Middle frontal gyrus (tissue), 1 donor: Measurements from ENCODE around the gene FRK.

Experiments used
- DNase-seq: peaks from one replicate; pipeline ENCODE4 v3.0.0-alpha.2; 2015; ENCODE audit warnings: low spot score; ENCODE audit errors: extremely low spot score

Gene FRK

GRCh38 chr6:116036075-116036773, 24.5 kb downstream of the FRK start:
- DNase-seq: no peak

- DNase-seq: no peak
These were observed 25.1 kb downstream of the FRK start for GRCh38 chr6:116035616-116036015.

- no peak for DNase-seq
These were observed 26.4 kb downstream of the FRK start for GRCh38 chr6:116034327-116034726.

- DNase-seq: no peak
These were observed 26.9 kb downstream of the FRK start for GRCh38 chr6:116033687-116034303.

- DNase-seq: no peak
These were observed 29.9 kb downstream of the FRK start for GRCh38 chr6:116030770-116031169.

DNA sequence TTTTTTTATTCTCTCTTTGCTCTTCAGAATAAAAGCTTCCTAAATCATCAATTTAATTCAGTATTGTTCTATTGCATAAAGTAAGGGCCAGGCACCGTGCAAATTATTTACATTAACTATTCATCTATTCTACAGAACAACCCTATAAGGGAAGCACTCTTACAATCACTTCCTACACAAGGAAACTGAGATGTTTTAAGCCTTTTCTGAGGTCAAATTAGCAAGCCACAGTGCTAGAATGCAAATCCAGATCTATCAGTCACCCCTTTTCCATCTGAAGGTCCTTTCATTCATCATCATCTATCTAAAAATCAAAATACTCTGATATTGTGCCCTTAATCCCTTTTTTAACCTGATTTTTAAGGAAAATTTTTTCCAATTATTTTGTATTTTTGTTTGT, 31.2 kb downstream of the FRK start:
- DNase-seq: no peak

GRCh38 chr6:116028233-116028632, 32.5 kb downstream of the FRK start:
- no peak for DNase-seq

DNA sequence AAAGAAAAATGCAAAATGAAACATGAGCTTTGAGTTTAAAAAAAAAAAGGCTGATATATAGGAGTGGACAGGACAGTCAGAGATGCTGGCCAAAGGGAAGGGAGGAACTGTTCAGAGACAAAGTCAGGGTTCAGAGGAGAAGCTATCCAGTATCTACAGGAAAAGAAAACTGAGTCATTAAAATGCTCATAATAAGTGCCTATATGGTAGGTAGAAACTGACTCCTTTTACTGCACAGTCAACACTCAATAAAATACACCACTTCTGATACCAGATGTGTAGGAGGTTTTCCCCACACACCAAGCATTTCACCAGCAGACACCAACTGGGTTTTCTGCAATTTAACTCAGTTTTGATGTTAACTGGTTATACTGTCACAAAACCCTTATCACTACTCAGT, 32.9 kb downstream of the FRK start:
- no peak for DNase-seq

DNA sequence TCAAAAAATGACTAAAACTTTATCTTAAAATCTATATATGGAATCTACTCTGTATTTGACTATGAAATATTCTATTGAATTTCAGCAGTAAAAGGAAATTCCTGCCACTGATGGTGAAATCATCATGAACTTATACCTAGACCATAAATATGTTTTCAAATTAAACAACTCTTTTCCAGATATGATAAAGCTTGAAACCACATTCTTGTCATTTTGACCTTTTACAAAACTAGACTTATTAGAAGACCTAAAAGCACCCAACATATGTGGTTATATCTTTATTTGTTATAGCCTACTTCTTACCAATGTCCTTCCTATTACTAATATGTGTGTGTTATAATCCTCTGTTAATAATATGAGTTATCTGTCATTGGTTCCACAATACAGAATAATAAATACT, 35.3 kb downstream of the FRK start:
- no peak for DNase-seq

DNA sequence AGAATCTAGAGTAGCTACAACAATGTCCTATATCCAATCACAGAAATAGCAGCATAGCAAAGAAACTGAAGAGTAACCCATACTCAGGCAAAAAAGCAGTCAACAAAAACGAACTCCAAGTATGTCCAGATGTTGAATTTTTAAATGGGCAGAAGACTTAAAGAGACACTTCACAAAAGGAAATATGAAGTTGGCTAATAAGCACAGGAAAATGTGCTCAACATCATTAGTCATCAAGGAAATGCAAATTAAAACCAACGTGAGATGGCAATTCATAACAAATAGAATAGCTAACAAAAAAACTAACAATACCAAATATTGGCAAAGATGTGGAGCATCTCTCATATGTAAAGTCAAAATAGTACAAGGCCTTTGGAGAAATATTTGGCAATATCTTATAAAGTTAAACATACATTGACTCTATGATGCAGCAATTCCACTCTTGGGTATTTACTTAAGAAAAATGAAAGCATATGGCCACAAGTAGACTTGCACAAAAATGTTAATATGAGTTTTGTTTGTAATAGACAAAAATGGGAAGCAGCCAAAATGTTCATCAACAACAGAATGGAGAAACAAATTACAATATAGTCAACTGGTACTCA, 37.7 kb downstream of the FRK start:
- no peak for DNase-seq

DNA sequence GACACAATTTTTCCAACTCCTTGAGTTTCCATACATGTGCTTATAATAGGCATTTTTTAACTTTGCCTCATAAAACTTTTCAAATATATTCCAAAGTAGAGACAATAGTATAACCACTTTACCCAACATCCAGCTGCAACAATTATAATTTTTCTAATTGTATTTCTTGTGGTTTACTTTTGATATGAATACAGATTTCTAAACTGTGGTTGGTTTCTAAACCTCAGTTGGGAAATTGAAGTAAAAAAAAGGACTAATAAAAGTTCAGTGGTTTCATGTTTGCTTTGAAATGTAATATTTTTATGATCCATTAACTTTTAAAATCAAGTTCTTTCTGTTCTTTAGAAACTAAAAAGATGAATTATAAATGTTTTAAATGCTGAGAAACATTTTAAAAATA, 40.0 kb downstream of the FRK start:
- DNase-seq: no peak

GRCh38 chr6:116019428-116019827, 41.3 kb downstream of the FRK start:
- DNase-seq: no peak

DNA sequence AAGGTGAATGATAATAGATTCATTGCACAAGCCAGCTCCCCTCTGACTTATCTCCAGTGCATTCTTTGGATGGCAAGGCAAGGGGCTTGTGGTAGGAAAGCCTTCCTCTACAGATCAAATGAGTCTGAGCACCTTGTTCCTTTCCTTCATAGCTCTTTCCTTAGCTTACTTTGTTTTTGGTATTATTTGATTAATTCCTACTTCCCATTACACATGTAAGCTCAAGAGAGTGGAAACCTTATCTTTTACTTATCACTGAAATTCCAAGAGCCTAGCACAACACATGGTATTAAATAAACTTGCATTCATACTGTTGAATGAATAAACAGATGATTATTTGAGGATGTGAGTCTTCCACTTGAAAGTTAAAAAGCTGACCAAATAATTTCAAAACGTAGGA, 41.7 kb downstream of the FRK start:
- no peak for DNase-seq

GRCh38 chr6:116017546-116018295, 43.0 kb downstream of the FRK start:
- DNase-seq: no peak

DNA sequence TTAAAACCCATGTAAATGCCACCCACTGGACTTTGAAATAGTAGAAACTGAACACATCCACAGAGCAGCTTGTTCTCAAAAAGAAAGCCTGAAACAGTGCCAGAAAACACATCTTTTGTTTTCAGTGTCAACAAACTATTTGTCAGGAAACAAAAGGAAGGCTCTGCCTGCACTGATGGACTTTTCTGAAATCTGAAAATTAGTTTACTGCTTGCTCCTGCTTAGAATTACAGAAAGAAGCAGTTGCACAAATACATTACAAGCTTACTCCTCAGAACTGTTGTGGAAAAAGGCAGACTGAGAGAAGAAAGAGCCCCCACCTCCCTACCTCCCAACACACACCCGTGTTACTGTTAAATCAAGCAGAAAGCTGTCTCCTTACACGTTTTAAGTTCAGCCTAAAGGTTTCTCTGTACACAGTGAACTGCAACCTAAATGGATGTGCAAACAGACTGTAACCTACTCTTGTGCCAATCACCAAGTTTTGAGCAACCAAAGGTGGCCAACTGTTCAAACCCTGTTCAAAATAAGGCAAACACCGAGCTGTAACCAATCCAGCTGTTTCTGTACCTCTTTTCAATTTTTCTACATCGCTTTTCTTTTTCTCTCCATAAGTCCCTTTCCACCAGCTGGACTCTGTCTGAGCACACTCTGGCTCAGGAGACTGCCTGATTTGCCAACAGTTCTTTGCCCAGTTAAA, 43.7 kb downstream of the FRK start:
- DNase-seq: no peak

- no peak for DNase-seq
These were observed 44.7 kb downstream of the FRK start for GRCh38 chr6:116015983-116016382.

DNA sequence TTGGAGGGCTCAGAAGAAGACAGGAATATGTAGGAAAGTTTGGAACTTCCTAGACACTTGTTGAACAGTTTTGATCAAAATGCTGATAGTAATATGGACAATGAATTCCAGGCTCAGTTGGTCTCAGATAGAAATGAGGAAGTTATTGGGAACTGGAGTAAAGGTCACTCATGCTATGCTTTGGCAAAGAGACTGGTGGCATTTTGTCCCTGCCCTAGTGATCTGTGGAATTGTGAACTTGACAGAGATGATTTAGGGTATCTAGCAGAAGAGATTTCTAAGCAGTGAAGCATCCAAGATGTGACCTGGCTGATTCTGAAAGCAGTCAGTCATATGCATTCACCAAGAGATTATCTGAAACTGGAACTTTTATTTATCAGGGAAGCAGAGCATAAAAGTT, 45.1 kb downstream of the FRK start:
- no peak for DNase-seq

DNA sequence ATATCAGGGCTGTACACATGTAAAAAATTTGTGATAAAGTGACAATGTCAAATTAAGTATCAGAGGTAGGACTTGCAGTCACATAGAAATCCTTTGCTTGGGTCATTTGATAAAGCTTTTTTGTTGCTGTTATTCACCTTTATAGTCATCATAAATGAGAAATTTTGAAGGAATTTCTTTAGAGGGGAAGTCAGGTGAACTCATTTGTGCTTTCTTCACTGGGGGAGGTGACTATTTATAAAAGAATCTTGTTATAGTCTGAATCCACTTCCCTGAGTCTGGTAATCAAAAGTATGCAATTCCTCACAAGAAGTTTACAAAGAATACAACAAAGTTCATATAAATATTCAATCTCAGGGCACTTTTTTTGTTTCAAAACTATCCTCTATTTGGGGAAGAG, 47.7 kb downstream of the FRK start:
- DNase-seq: no peak

GRCh38 chr6:116012471-116012949, 48.2 kb downstream of the FRK start:
- no peak for DNase-seq

DNA sequence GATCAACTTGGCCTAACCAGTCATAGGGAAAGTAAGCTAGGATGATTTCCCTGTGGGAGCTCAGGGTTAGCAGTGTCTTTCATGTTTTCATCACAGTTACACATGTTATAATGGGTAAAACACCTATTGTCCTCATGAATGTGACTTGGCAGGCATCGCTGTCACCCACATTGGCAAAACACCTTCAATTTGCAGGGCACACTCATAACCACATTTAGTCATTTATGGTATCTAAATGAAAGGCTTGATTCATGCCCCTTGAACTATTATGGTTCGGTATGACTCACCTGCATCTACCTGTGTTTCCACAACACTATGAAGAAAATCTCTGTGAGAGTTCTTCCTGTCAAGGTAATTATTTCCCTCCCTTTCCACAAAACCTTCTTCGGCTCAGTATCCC, 49.2 kb downstream of the FRK start:
- no peak for DNase-seq

DNA sequence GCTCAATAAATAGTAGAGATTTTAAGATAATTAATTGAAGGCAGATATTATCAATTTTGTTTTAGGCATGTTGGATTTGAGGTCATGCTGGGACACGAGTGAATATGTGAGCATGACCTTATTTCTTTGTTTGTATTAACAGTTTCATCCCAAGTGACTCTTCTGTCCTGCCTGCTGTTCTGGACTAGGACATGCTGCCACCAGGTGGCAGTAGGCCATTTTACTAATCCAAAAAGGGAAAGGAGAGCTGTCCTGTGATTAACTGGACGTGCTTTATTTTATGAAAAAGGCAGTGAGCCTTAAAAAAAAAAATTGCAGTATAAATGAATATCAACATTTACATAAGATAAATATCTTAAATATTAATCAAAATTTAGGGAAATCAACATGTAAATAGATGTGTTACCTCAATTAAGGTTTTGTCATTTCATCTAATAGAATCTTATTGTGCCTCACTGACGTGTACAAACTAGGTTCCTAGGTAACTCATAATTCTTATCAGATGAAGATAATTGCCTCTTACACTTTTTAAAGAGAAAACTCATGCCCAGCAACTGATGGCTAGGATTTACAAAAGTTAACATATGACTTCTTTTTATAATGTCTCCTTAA, 49.8 kb downstream of the FRK start:
- peak; percentile 84 for DNase-seq
